Pancreas (tissue), 10 donors: ENCODE results near the gene CSK. TPM values are rescaled to one million over a fixed set of nuclear protein-coding genes. Genes with fewer than 3 reads are reported as not detected.
A peak's percentile ranks its signal among the peaks of the same experiment; 100 is the strongest.

Experiments used
- ATAC-seq, 4 donors: fragments of 200-7000 bp; cut with Tn5 transposase; one replicate each; pipeline versions ENCODE4 v1.8.0 to v1.9.1; 2020; ENCODE audit warnings: mild to moderate bottlenecking in 4 of 4, moderate library complexity in 4 of 4
- DNase-seq, 6 donors: peaks; one replicate each; pipeline ENCODE4 v3.0.0-alpha.2; 2020
- FAIRE-seq: peaks from 2 replicates; lab custom pipeline; 2012; peaks lifted over from hg19 to GRCh38; lab: Jason Lieb, UNC
- H3K27ac ChIP-seq, 4 donors: fragments of 200-600 bp; sonication (generic); 1 replicate in 3 of 4; 2 replicates in 1 of 4; pipeline versions ENCODE4 v1.5.0 to v1.8.0; 2020
- H3K27me3 ChIP-seq, 4 donors: fragments of 200-600 bp; one replicate each; pipeline ENCODE4 v1.8.0; 2021
- H3K36me3 ChIP-seq, 3 donors: fragments of 200-600 bp; sonication (generic) in 1 of 3; one replicate each; pipeline versions ENCODE4 v1.5.0 to v1.8.0; 2020 to 2021
- H3K4me1 ChIP-seq, 3 donors: fragments of 200-600 bp; one replicate each; pipeline ENCODE4 v1.8.0; 2021
- H3K4me3 ChIP-seq, 4 donors: fragments of 200-600 bp; sonication (generic) in 2 of 4; one replicate each; pipeline versions ENCODE4 v1.5.0 to v1.8.0; 2020 to 2021
- H3K9me3 ChIP-seq, 4 donors: fragments of 200-600 bp; one replicate each; pipeline ENCODE4 v1.8.0; 2021
- WGBS, 2 donors: extraction: QIAGEN DNeasy Blood & Tissue Kit; methylation state at CpG; one replicate each; pipeline ENCODE4 v1.1.7; 2013; 5-methylcytosine and 5-hydroxymethylcytosine counted together
- intact Hi-C, 3 donors: fragments of 100-400 bp; cut with DNase I; formaldehyde crosslinking; loops; one replicate each; pipeline versions ENCODE4 v1.11.1 to v1.14.2; 2022
- polyA plus RNA-seq, 2 donors: library from polyadenylated mRNA; stranded (reverse); fragments of 200-250 nt; gene quantifications; one replicate each; pipeline ENCODE4 v1.2.3, GENCODE V29; 2013
- total RNA-seq, 6 donors: library from RNA; stranded (reverse); fragmentation: NEBNext Ultra II Directional in 4 of 6; extraction: Animal tissue kit (Norgen Biotek cat#: 25700) in 4 of 6; gene quantifications; one replicate each; pipeline versions ENCODE4 v1.2.1 to v1.2.4, GENCODE V29; 2021 to 2023
- TF ChIP-seq, protein P1 (sequence below), 4 donors: fragments of 200-600 bp; sonication (generic) in 3 of 4; IDR thresholded peaks; one replicate each; pipeline versions ENCODE4 v1.5.0 to v1.8.0; 2021; ENCODE audit warnings: antibody characterized with exemption in 4 of 4
- donor health status: healthy with polysubstance abuse.
- donor health status: DM: no; HTN: no; CAD: no; lungs with moderate emphysema.
- donor health status: DM: no; HTN: no; CAD: no.
- donor health status: control.
- donor health status: control.
- donor health status: Bipolar disorder and iron deficiency.
- donor health status: DM: yes; HTN: yes; CAD: no.
- donor health status: DM: no; HTN: no; CAD: no.
- donor health status: DM: no; HTN: no; CAD: no.
- donor health status: DM: yes; HTN: yes; CAD: no.

The CSK gene
- total and polyA plus RNA-seq, 8 donors: 8.5 to 35.1 (median 16.2) TPM

DNA sequence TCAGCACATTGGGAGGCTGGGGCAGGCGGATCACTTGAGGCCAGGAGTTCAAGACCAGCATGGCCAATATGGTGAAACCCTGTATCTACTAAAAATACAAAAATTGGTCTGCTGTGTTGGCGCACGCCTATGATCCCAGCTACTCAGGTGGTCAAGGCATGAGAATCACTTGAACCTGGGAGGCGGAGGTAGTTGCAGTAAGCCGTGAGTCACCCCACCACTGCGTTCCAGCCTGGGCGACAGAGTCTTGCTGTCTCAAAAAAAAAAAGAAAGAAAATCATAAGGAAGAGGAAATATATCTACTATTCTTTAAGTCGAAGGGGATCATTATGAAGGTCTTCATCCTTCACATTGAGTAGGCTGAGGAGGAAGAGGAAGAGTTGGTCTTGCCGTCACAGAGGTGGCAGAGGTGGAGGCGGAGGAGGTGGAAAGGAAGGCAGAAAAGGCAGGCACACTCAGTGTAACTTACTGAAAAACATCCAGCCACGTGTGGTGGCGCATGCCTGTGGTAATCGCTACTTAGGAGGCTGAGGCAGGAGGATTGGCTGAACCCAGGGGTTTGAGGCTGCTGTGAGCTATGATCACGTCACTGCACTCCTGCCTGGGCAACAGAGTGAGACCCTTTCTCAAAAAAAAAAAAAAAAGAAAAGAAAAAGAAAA is 14.2 kb downstream of the CSK start:
- Histone ChIP-seq H3K27ac (no peak overlapping the region), H3K27me3 (no peaks in the 10 kb centered on the region), H3K4me1 (peaks cover 0 to 9% (median 0%) of the 10 kb centered on the region in 3 donors), H3K36me3 (peaks cover 0 to 3% (median 0%) of the 10 kb centered on the region in 3 donors), H3K9me3 (no peaks in the 10 kb centered on the region), H3K4me3 (no peak overlapping the region)
- FAIRE-seq (no peak), ATAC-seq (no peak), DNase-seq (no peak)
- 90 to 93% methylated on average over 14 of the region's 14 CpGs for WGBS, 2 donors
- TF ChIP-seq, protein P1, sequence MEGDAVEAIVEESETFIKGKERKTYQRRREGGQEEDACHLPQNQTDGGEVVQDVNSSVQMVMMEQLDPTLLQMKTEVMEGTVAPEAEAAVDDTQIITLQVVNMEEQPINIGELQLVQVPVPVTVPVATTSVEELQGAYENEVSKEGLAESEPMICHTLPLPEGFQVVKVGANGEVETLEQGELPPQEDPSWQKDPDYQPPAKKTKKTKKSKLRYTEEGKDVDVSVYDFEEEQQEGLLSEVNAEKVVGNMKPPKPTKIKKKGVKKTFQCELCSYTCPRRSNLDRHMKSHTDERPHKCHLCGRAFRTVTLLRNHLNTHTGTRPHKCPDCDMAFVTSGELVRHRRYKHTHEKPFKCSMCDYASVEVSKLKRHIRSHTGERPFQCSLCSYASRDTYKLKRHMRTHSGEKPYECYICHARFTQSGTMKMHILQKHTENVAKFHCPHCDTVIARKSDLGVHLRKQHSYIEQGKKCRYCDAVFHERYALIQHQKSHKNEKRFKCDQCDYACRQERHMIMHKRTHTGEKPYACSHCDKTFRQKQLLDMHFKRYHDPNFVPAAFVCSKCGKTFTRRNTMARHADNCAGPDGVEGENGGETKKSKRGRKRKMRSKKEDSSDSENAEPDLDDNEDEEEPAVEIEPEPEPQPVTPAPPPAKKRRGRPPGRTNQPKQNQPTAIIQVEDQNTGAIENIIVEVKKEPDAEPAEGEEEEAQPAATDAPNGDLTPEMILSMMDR (IDR thresholded peaks at IDR 0.05): no peak
- intact Hi-C loops: no loop called here

GRCh38 chr15:74798388-74799254 is 16.7 kb downstream of the CSK start:
- DNase-seq (peak in 4 of 6 donors; percentile 74 to 79 (median 78)), FAIRE-seq (no peak)

GRCh38 chr15:74799255-74799855 is 17.5 kb downstream of the CSK start:
- intact Hi-C loops: no loop called here
- Histone ChIP-seq H3K9me3 (no peaks in the 10 kb centered on the region), H3K27ac (no peak overlapping the region), H3K4me3 (no peak overlapping the region), H3K4me1 (peaks cover 0 to 4% (median 0%) of the 10 kb centered on the region in 3 donors), H3K27me3 (no peaks in the 10 kb centered on the region), H3K36me3 (peaks cover 5 to 7% (median 6%) of the 10 kb centered on the region in 3 donors)
- no peak for DNase-seq
- ATAC-seq: no peak
- 88 to 89% methylated on average over 16 of the region's 16 CpGs for WGBS, 2 donors
- TF ChIP-seq, protein P1 (IDR thresholded peaks at IDR 0.05): no peak
- FAIRE-seq: no peak

More at GRCh38 chr15:74798388-74799254, 16.7 kb downstream of the CSK start:
- TF ChIP-seq, protein P1 (IDR thresholded peaks at IDR 0.05): no peak
- ATAC-seq: peak; percentile 55 to 80 (median 70)
- H3K27me3 ChIP-seq: no peaks in the 10 kb centered on the region
- H3K4me1 ChIP-seq: peaks cover 0 to 4% (median 0%) of the 10 kb centered on the region in 3 donors
- WGBS, 2 donors: 69 to 71% methylated on average over 23 to 25 of the region's 25 CpGs
- H3K9me3 ChIP-seq: no peaks in the 10 kb centered on the region
- H3K4me3 ChIP-seq: no peak overlapping the region
- peaks cover 5 to 7% (median 6%) of the 10 kb centered on the region in 3 donors for H3K36me3 ChIP-seq
- intact Hi-C loops: no loop called here
- H3K27ac ChIP-seq: no peak overlapping the region

DNA sequence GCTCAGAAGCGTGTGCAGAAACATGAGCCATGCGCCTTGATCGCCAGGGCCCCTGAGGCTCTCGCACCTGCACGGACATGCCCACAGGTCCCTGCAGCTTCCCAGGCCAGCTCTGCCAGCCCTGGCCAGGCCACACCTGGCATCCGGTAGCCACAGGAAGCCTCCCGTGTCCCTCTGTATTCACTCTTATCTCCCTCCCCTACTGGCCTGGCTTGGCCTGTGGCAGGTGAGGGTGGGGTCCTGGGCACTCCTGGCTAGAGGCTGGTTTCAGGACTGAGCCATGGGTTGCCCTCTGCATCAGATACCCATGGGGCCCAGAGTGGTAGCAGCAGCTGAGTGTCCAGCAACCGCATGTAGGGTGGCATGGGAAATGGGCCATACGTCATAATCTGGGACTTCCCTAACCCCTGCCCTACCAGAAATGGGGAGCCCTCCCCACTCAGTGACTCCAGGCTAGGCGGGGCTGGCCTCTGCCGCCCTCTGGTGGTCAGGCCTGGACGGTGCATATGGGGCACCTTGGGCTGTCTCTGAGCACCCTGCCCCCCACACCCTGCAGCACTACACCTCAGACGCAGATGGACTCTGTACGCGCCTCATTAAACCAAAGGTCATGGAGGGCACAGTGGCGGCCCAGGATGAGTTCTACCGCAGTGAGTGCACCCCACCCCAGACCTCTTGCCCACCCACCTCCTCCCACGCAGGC is 18.1 kb downstream of the CSK start:
- Histone ChIP-seq H3K36me3 (peaks cover 5 to 7% (median 6%) of the 10 kb centered on the region in 3 donors), H3K27ac (no peak overlapping the region)
- peak; percentile 29 for FAIRE-seq

More for the DNA sequence above, 18.1 kb downstream of the CSK start:
- intact Hi-C loops: no loop called here
- H3K9me3 ChIP-seq: no peaks in the 10 kb centered on the region
- H3K4me1 ChIP-seq: peaks cover 0 to 4% (median 0%) of the 10 kb centered on the region in 3 donors
- no peak overlapping the region for H3K4me3 ChIP-seq
- peak; percentile 82 to 95 (median 92) for ATAC-seq
- TF ChIP-seq, protein P1 (IDR thresholded peaks at IDR 0.05): peak; percentile 88 to 95 (median 92)
- peak in 5 of 6 donors; percentile 54 to 89 (median 72) for DNase-seq
- H3K27me3 ChIP-seq: no peaks in the 10 kb centered on the region
- 45 to 49% methylated on average over 18 of the region's 18 CpGs for WGBS, 2 donors
